Tibial nerve (tissue), 4 donors: ENCODE measurements around the gene BACE1.

Experiments used
- EP300 ChIP-seq, 2 donors: sonication (generic); formaldehyde crosslinking; IDR thresholded peaks; one replicate each; pipeline ENCODE4 v1.6.1; 2017; ENCODE audit warnings: antibody characterized with exemption in 2 of 2, mild to moderate bottlenecking in 1 of 2
- POLR2A ChIP-seq, 2 donors: fragments of 450-650 bp; IDR thresholded peaks; one replicate each; pipeline ENCODE4 v1.6.1; 2017; ENCODE audit warnings: antibody characterized with exemption in 2 of 2, mild to moderate bottlenecking in 2 of 2, moderate library complexity in 2 of 2
- TF ChIP-seq, protein P1 (sequence below), 5 experiments: fragments of 200-600 bp in 3 of 5; fragments of 450-650 bp in 2 of 5; sonication (generic) in 3 of 5; IDR thresholded peaks; one replicate each; pipeline ENCODE4 v1.5.1; 2016 to 2019; ENCODE audit warnings: antibody characterized with exemption in 5 of 5, mild to moderate bottlenecking in 3 of 5, moderate library complexity in 2 of 5

DNA sequence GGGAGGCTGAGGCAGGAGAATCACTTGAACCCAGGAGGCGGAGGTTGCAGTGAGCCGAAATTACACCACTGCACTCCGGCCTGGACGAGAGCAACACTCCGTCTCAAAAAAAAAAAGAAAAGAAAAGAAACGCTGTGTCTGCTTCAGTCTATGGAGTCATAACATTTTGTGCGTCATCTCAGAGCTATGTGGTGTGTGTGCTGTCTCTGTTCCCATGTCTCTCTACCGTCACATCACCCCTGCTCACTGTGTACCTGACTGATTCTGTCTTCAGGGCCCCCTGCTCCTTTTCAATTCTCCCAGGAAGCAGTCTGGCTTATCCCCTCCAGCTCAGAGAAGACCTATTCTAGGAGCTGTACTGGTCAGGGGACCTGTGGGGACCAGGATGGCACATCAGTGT lies 17.9 kb downstream of the BACE1 start:
- TF ChIP-seq, protein P1, sequence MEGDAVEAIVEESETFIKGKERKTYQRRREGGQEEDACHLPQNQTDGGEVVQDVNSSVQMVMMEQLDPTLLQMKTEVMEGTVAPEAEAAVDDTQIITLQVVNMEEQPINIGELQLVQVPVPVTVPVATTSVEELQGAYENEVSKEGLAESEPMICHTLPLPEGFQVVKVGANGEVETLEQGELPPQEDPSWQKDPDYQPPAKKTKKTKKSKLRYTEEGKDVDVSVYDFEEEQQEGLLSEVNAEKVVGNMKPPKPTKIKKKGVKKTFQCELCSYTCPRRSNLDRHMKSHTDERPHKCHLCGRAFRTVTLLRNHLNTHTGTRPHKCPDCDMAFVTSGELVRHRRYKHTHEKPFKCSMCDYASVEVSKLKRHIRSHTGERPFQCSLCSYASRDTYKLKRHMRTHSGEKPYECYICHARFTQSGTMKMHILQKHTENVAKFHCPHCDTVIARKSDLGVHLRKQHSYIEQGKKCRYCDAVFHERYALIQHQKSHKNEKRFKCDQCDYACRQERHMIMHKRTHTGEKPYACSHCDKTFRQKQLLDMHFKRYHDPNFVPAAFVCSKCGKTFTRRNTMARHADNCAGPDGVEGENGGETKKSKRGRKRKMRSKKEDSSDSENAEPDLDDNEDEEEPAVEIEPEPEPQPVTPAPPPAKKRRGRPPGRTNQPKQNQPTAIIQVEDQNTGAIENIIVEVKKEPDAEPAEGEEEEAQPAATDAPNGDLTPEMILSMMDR (IDR thresholded peaks at IDR 0.05) = no peak
- TF ChIP-seq POLR2A (IDR thresholded peaks at IDR 0.05) (no peak), EP300 (IDR thresholded peaks at IDR 0.05) (no peak)
